SK-N-SH treated with all-trans-retinoic acid at 6 μM for 48 hours (cell line): ENCODE data around the gene LBHD2.

ENCODE experiments used
- RARB ChIP-seq: fragments of 250-450 bp; sonication (Bioruptor Pico); IDR thresholded peaks from 2 replicates; pipeline ENCODE4 v1.8.0; 2021; ENCODE audit warnings: mild to moderate bottlenecking, moderate library complexity
- TOX ChIP-seq: fragments of 250-450 bp; sonication (Bioruptor Pico); IDR thresholded peaks from 2 replicates; pipeline ENCODE4 v1.8.0; 2021; ENCODE audit warnings: mild to moderate bottlenecking, moderate library complexity, borderline replicate concordance
- ZC3H10 ChIP-seq: fragments of 250-450 bp; sonication (Bioruptor Pico); IDR thresholded peaks from 2 replicates; pipeline ENCODE4 v1.5.1; 2021; ENCODE audit warnings: mild to moderate bottlenecking, moderate library complexity
- ZNF8 ChIP-seq: fragments of 450-650 bp; formaldehyde crosslinking; IDR thresholded peaks from 2 replicates; pipeline ENCODE4 v1.5.0; 2020; ENCODE audit warnings: mild to moderate bottlenecking, moderate library complexity

GRCh38 chr14:103136388-103137271, 52.6 kb downstream of the LBHD2 start:
- TF ChIP-seq ZNF8 (CRISPR knock-in tag), result no peak
- no peak for TF ChIP-seq TOX (CRISPR knock-in tag)
- no peak for TF ChIP-seq RARB (CRISPR knock-in tag)
- TF ChIP-seq ZC3H10 (CRISPR knock-in tag), result no peak
